ENCODE results near the gene BTBD18.

Gene BTBD18

GRCh38 chr11:57751676-57752253, at the start of gene BTBD18:
TSS of gene BTBD18 (minus strand) at chr11:57751819. CDS start at chr11:57751188, 631 bp downstream.
- peak in 1 of 58 donors; percentile 25 for DNase-seq

- no peak for DNase-seq
Observed at GRCh38 chr11:57801183-57801485, 49.5 kb upstream of the BTBD18 start.

GRCh38 chr11:57800444-57801182, 49.0 kb upstream of the BTBD18 start:
- DNase-seq = peak in 3 of 58 donors; percentile 13 to 69 (median 17)

- DNase-seq = peak in 2 of 58 donors; percentile 10 to 12
Observed at GRCh38 chr11:57798905-57799559, 47.4 kb upstream of the BTBD18 start.

DNA sequence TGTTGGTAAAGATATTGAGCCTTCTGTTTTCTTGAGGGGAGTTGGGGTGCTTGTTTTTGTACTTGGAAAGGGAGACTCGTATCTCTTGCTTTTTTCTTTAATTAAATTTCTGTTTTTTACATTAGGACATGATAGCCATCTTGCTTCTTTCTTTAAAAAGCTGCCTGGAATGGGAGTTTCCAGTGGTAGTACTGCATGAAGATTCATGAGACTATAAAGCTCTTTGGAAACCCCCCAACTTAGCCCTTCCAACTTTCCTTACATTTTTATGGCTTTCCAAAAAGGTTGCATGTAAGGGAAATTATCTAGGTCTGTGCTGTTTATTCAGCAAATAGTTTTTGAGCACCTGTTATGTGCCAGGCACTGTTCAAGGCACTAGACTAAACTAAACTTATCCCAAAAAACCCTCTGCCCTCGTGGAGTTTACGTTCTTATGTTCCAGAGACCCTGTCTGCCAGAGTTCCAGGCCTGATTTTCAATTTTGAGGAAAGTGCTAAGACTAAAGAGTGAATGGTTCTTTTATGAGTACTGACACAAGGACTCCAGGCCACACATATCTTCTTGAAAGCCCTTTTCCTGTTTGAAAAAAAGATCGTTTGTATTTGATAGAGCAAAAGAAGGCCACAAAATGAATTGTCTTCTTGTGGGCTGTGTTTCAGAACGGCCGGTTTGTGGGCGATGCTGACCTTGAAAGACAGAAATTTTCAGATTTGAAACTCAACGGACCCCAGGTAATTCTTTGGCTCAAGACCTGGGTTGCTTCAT, 41.9 kb upstream of the BTBD18 start:
- DNase-seq = no peak

- DNase-seq = peak in 1 of 58 donors; percentile 6
Observed at GRCh38 chr11:57792870-57793269, 41.3 kb upstream of the BTBD18 start.

- peak in 23 of 58 donors; percentile 8 to 61 (median 24) for DNase-seq
Observed at GRCh38 chr11:57792060-57792541, 40.5 kb upstream of the BTBD18 start.

DNA sequence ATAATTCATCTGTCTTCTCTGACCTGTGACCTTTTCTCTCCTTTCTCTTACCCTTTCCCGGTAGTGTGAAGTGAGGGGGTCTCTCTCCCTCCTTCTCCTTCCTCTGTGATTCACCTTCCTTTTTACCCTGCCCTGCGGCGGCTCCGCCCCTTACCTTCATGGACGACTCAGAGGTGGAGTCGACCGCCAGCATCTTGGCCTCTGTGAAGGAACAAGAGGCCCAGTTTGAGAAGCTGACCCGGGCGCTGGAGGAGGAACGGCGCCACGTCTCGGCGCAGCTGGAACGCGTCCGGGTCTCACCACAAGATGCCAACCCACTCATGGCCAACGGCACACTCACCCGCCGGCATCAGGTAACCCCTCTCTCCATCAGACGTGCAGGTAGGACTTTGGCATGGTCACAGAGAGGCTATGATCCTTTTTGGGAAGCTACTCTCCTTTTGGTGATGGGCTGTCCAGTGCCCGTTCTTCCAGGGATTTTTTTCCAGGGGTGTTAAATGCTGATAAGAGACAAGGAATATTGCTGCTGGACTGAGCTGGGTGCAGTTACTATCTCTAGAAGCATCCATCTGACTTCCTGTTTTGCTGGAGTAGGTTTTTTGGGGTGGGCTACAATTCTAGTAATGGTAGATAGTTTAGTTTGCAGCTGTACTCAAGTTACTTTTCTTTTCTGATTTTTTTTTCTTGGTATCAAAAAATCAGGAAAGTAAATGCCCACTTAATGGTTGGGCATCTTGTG, 39.9 kb upstream of the BTBD18 start:
- DNase-seq = no peak

GRCh38 chr11:57788703-57789088, 37.1 kb upstream of the BTBD18 start:
- no peak for DNase-seq

GRCh38 chr11:57787920-57788702, 36.5 kb upstream of the BTBD18 start:
- peak in 11 of 58 donors; percentile 10 to 52 (median 21) for DNase-seq

DNA sequence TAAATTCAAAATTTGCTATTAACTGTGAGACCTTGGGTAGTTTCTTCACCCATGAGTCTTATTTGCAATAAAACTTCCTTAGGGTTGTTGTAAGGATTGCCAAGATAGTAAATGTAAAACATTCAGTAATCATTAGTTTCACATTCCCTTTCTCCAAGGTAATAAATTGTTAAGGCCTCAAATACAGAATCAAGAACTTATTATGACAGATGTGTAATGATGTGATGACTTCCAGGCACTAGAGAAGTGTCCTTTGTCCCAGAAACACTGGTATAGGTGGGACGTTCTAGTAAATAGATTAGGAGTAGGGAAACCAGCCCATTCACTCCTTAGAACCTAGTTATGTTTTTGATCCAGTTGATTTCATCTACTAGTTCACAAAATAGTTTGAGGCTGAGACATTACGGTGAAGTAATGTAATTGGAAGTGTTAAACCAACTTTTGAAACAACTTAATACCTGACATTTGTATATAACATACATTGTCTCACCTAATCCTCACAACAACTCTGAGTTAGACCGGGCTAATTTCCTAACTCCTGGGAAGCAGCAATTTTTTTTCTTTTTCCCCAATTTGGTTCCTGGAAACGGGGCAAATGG, 35.5 kb upstream of the BTBD18 start:
- DNase-seq = no peak

DNA sequence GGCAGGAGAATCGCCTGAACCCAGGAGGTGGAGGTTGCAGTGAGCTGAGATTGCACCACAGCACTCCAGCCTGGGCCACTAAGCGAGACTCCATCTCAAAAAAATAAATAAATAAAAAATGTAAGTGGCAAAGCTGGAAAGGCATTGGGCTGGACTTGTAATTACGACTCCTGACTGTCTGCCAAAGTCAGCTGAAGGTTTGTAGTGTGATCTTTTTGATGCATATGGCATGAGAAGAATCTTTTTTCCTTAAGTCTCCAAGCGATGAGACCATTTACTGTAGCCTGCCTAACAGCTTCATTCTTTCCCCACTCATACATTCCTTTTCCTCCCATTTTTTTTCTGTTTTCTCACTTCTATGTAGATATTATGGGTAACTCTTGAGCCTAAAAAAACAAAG, 34.8 kb upstream of the BTBD18 start:
- DNase-seq = no peak

DNA sequence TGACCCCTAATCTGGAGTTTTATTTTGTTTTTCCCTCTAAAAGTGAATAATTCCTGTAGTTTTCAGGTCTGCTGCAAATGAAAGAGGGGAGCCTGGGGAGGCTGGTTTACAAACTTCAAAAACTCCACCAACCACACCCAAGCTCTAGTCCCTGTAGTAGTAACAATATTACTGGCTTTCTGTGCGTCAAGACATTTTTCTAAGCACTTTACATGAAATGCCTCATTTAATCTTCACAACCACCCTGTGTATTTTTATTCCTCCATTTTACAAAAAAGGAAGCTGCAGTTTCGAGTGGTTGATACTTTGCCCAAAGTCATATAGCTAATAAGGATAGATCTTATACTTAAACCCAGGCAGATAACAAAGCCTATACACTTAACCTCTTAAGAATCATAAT, 33.5 kb upstream of the BTBD18 start:
- DNase-seq = no peak

GRCh38 chr11:57781529-57781943, 29.9 kb upstream of the BTBD18 start:
- no peak for DNase-seq

- DNase-seq = peak in 30 of 58 donors; percentile 14 to 80 (median 37)
Observed at GRCh38 chr11:57779276-57779675, 27.7 kb upstream of the BTBD18 start.

GRCh38 chr11:57778318-57779037, 26.9 kb upstream of the BTBD18 start:
- peak in 55 of 58 donors; percentile 18 to 87 (median 69) for DNase-seq

DNA sequence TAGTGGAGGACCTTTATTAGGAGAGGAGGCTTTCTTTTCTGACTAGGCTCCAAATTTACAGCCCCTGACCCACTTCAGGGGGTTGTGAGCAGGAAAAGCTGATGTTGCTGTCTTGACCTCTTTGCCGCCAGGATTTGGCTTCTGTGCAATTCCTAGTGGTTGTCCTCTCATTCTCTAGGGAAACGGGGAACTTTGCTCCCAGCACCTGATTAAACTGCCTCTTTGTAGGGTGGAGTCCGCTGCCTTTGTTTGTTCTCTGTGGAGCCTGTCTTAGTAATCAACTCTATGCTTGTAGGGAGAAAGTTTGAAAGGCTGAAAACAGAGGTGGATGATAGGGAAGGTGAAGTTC, 26.3 kb upstream of the BTBD18 start:
- DNase-seq = peak in 1 of 58 donors; percentile 12

GRCh38 chr11:57776577-57777210, 25.1 kb upstream of the BTBD18 start:
- no peak for DNase-seq

Data from anterior cingulate cortex (tissue), 58 donors.